ENCODE measurements around the gene CNIH3.

DNA sequence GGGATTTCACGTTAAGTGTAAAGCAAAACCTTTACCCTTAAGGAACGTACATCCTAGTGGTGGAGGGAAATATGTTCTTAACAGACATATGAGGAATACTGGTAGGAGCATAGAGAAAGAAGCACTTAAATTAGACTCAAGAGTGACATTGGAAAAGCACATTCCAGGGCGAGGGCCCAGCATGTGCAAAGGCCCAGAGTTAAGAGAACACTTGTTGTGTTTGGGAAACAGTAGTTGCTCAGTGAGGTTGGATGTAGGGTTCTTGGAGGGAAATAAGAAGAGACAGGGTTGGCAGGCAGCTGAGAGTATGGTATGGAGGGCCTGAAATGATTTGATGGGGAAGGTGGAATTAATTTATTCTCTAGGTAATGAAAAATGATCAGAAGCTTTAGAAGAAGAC is 115.5 kb downstream of the CNIH3 start:
- TF ChIP-seq CTCF (IDR thresholded peaks at IDR 0.05) (no peak), POLR2A (IDR thresholded peaks at IDR 0.05) (no peak)
